NAMALWA (cell line): ENCODE results near the gene NEK10.
"Not testable (repeated sequence)": the region's sequence is repeated elsewhere in the genome, so short reads cannot be mapped to it uniquely, and the experiment has no call there.

Source experiments
- DNase-seq: peaks from one replicate; pipeline ENCODE4 v3.0.0-alpha.2; 2015; ENCODE audit warnings: low spot score

The NEK10 gene

GRCh38 chr3:27354161-27354560 lies 15.0 kb downstream of the NEK10 start:
- no peak for DNase-seq

- no peak for DNase-seq
These were observed 16.0 kb downstream of the NEK10 start for GRCh38 chr3:27353221-27353620.

GRCh38 chr3:27352047-27352446 lies 17.1 kb downstream of the NEK10 start:
- DNase-seq = no peak

- no peak for DNase-seq
These were observed 19.4 kb downstream of the NEK10 start for GRCh38 chr3:27349832-27350231.

GRCh38 chr3:27345959-27346865 lies 23.0 kb downstream of the NEK10 start:
- no peak for DNase-seq

GRCh38 chr3:27345493-27345892 lies 23.7 kb downstream of the NEK10 start:
- no peak for DNase-seq

- no peak for DNase-seq
These were observed 24.1 kb downstream of the NEK10 start for GRCh38 chr3:27345045-27345444.

GRCh38 chr3:27344192-27344591 lies 25.0 kb downstream of the NEK10 start:
- DNase-seq = no peak

- DNase-seq = no peak
These were observed 26.9 kb downstream of the NEK10 start for GRCh38 chr3:27342267-27342666.

- DNase-seq = peak; percentile 23
These were observed 28.6 kb downstream of the NEK10 start for GRCh38 chr3:27340534-27340933.

GRCh38 chr3:27335571-27335970 lies 33.6 kb downstream of the NEK10 start:
- no peak for DNase-seq

GRCh38 chr3:27333843-27334242 lies 35.3 kb downstream of the NEK10 start:
- DNase-seq = no peak

- not testable (repeated sequence) for DNase-seq
These were observed 40.0 kb downstream of the NEK10 start for GRCh38 chr3:27328982-27329762.

- DNase-seq = no peak
These were observed 42.3 kb downstream of the NEK10 start for GRCh38 chr3:27326629-27327545.

GRCh38 chr3:27326202-27326601 lies 43.0 kb downstream of the NEK10 start:
- no peak for DNase-seq

- peak; percentile 10 for DNase-seq
These were observed 43.8 kb downstream of the NEK10 start for GRCh38 chr3:27325419-27325818.

GRCh38 chr3:27324686-27325085 lies 44.5 kb downstream of the NEK10 start:
- no peak for DNase-seq

- DNase-seq = no peak
These were observed 46.1 kb downstream of the NEK10 start for GRCh38 chr3:27323087-27323570.

- DNase-seq = no peak
These were observed 46.5 kb downstream of the NEK10 start for GRCh38 chr3:27322634-27323033.

GRCh38 chr3:27319847-27320526 lies 49.2 kb downstream of the NEK10 start:
- no peak for DNase-seq

- no peak for DNase-seq
These were observed 49.9 kb downstream of the NEK10 start for GRCh38 chr3:27319304-27319703.
